ENCODE data around the gene CLSTN2.

Gene CLSTN2

DNA sequence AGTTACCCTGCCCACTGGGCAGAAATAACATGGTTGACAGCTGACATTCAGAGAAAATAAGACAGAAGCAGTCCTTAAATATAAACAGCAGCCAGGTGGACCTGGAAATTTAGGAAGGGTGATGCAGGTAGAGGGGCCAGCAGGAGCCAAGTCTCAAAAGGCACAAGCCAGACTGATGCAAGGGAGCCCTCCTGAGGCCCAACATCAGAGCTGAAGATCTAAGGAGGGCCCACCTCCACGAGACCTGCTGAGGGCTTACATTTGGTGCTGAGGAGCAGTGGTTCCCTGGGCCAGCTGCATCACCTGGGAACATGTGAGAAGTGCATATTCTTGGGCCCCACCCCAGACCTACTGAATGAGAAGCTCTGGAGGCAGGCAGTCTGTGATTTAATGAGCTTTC is 637.3 kb downstream of the CLSTN2 start:
- DNase-seq, result no peak

- DNase-seq, result no peak
Observed at GRCh38 chr3:140573011-140573410, 638.0 kb downstream of the CLSTN2 start.

GRCh38 chr3:140574375-140574774 is 639.4 kb downstream of the CLSTN2 start:
- no peak for DNase-seq

DNA sequence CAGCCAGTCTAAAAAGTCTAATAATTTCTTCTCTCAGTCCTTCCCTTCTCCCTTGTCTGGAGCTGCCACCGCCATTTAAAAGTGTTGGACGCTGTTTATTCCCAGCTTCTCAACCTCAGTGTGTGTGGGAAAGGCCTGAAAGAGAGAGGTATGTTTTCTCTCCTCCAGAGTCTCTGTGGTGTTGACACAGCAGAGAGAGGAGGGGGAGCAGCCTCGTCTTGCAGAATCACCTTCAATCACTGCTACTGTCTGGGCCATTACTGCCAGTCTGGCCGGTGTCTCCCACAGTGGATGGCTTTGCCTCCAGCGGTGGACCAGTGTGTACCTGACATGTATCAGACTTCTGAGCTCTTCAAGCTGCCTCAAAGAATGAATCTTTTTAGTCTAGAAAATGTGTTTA is 641.5 kb downstream of the CLSTN2 start:
- DNase-seq, result no peak

GRCh38 chr3:140577911-140578310 is 642.9 kb downstream of the CLSTN2 start:
- no peak for DNase-seq

GRCh38 chr3:140579260-140579659 is 644.3 kb downstream of the CLSTN2 start:
- DNase-seq, result no peak

- no peak for DNase-seq
Observed at GRCh38 chr3:140580746-140581145, 645.8 kb downstream of the CLSTN2 start.

DNA sequence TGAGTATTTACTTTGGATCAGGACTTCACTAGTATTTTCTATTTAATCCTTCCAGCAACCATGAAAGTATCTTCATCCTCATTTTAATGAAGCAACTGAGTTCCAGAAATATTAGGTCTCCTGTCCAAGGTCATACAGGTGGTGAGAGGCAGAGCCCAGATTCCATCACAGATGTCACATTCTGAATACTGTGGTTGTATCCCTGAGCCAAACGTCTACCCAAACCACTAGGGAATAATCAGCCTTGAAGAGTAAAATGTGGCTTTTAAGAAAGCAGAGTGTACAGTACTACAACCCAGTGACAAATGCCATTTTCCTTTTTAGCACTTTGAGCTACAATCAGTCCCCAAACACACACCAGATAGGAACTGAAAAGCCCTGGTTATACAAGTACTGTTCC is 649.6 kb downstream of the CLSTN2 start:
- no peak for DNase-seq

- no peak for DNase-seq
Observed at GRCh38 chr3:140585828-140586227, 650.8 kb downstream of the CLSTN2 start.

DNA sequence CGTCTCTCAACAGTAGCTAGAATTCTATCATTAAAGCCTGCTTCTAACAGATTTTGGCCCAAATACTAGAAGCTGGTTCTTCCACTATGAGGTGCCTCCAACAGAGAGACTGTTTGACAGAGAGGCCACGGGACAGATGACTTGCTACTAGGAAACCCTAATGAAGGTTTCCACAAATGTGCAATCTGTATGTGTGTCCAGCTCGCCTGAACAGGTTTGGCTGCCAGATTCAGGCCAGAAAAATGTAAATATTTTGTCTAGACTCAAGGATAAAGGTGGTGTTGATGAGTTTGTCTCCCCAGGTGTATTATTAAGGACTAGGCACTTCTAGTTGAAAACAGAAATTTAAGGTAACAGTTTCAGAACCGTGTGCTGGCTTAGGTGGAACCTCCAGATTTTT is 651.3 kb downstream of the CLSTN2 start:
- no peak for DNase-seq

GRCh38 chr3:140588558-140588957 is 653.6 kb downstream of the CLSTN2 start:
- no peak for DNase-seq

GRCh38 chr3:140593766-140594165 is 658.8 kb downstream of the CLSTN2 start:
- no peak for DNase-seq

DNA sequence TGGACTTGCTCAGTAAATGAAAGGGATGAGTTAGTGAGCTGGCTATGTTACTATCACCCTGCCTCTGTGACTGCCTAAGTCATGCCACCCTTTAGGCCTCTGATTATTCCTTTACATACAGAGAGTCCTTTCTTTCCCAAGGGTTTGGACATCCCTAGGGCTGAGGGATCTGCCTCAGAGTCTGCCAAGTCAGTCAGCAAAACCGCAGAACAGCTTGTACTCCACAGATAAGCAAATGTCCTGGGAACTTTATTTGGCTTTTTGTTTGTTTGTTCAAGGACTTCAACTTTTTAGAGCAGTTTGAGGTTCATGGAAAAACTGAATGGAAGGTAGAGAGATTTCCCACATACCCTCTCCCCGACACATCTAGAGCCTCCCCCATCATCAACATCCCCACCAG is 660.3 kb downstream of the CLSTN2 start:
- DNase-seq, result no peak

DNA sequence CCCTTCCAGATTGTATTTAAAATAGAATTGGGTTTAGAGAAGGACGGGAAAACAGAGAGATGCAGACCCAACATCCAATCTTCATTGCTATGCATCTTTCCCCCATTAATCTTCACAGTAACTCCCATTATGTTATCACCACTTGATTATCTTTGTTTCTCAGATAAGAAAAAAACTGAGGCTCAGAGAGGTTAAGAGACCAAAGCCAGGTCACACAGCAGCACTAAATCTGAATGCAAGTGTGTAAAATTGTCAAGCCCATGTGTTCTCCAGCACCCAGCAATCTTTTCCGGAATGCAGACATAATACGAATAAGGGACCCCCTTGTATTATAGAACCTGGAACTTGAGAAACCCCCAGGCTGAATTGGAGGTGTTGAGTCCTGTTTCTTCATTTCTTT is 662.4 kb downstream of the CLSTN2 start:
- DNase-seq, result no peak

DNA sequence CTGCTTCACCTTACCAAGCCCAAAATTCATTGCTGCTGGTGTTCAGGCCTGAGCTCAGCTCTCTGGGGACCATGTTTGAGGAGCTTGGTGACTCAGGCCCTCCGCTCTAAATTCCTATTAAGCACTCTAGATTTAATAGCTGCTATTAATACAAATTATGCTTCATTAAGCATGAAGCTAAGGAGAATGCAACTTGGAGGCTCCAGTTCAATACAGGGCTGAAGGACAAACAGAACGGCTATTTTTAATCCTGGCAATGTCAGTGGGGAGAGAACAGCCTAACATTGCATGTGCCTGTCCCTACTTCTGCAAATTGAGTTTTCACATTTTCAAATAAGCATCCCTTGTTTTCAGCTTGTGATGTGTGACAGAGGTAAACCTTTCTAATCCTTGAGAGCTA is 662.8 kb downstream of the CLSTN2 start:
- DNase-seq, result peak; percentile 97

DNA sequence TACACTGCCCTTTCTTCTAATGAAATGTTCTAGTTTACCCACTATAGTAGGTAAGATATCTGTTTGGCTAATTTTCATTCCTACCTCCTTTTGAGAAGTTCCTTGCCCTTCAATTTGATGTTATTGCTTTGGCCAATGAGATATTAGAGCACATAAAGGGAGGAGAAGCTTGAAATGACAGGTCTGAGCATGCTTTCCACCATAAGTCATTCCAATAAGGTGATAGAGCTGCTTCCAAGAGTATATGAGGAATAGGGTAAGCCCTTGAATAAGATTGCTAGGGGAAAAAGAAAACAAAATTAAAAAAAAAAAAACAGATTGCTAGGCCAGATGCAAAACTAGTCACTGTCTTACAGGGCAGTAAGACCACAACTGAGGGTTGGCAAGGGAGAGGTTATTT is 664.0 kb downstream of the CLSTN2 start:
- DNase-seq, result no peak

- DNase-seq, result no peak
Observed at GRCh38 chr3:140599496-140599895, 664.5 kb downstream of the CLSTN2 start.

DNA sequence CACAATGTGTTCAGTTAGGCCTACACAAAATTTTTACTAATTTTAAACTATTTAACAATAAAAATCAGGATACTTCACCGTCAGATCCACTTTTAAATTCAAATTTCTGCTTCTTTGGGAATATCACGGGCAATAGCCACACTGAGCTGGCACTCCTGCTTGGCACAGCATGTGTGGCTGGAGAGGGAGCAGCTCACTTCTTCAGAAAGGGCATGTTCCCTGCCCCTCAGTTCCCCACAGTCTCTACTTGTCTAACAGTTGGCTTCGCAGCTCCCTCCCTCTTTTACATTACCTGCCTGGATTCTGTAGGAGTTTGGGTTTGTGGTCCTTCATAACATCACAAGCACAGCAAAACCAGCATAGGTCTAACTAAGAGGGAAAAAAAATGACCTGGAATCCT is 666.9 kb downstream of the CLSTN2 start:
- DNase-seq, result no peak

GRCh38 chr3:140602781-140603180 is 667.8 kb downstream of the CLSTN2 start:
- no peak for DNase-seq

DNA sequence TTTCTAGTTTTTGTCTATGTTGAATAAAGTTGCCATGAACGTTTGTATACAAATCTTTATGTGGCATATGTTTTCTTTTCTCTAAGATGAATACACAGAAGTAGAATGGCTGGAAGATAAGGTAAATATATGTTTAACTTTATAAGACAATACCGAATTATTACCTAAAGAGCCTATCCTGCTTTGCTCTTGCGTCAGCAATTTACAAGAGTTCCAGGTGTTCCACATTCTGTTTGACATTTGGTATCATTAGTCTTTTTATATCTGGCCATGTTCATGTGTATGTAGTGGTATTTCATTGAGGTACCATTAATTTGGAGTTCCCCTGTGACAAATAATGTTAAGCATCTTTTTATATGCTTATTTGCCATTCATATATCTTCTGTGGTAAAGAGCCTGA is 668.8 kb downstream of the CLSTN2 start:
- DNase-seq, result no peak

GRCh38 chr3:140610544-140610943 is 675.6 kb downstream of the CLSTN2 start:
- DNase-seq, result no peak

DNA sequence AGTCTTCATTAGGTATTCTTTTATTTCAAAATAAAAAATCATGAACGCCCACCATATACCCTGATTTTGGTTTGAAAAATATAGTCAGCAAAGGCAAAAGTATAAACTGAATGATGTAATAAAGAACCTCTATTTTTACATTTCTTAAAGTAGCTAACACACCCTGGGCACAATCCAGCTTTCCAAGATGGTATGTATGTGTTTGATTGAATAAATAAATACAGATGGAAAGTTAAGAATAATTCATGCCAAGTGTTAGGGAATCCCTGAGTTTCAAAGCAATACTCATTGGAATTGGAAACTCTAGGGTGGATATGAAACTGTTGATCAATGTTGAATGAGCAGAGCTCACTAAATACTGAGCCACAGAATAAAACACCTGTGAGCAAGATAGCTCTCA is 679.0 kb downstream of the CLSTN2 start:
- no peak for DNase-seq

DNA sequence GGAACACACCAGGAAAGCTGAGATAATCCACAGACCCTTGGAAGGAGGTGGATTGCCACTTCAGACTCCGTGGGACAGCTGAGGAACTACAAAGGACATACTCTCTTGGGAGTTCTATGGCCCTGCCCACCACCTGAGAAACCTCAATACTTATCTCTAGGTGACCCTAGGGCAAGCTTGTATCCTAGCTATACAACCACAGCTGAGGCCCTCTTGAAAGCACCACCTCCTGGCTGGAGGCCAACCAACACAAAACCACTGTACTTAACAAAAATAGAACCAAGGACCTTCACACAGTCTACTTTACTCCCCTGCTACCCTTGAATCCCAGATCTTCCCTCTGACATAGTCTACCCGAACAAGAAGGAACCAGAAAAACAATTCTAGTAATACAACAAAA is 682.1 kb downstream of the CLSTN2 start:
- no peak for DNase-seq

DNA sequence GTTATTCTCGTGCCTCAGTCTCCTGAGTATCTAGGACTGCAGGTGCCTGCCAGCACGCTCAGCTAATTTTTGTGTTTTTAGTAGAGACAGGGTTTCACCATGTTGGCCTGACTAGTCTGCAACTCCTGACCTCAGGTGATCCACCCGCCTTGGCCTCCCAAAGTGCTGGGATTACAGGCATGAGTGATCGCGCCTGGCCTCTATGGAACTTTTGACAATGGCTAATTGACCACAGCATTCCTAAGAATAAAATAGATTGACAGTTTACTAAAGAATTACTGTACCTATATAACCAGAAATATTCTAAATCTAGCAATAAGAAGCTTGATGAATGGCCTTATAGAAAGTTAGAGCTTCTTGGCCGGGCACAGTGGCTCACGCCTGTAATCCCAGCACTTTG is 691.9 kb downstream of the CLSTN2 start:
- DNase-seq, result no peak

All from DMS79 (cell line).